ENCODE data around the gene PSAT1. TPM values are rescaled to one million over a fixed set of nuclear protein-coding genes. Genes with fewer than 3 reads are reported as not detected.

Gene PSAT1
- total RNA-seq, 8 experiments from 2014 or later: 10.6 to 157 (median 59.5) TPM

DNA sequence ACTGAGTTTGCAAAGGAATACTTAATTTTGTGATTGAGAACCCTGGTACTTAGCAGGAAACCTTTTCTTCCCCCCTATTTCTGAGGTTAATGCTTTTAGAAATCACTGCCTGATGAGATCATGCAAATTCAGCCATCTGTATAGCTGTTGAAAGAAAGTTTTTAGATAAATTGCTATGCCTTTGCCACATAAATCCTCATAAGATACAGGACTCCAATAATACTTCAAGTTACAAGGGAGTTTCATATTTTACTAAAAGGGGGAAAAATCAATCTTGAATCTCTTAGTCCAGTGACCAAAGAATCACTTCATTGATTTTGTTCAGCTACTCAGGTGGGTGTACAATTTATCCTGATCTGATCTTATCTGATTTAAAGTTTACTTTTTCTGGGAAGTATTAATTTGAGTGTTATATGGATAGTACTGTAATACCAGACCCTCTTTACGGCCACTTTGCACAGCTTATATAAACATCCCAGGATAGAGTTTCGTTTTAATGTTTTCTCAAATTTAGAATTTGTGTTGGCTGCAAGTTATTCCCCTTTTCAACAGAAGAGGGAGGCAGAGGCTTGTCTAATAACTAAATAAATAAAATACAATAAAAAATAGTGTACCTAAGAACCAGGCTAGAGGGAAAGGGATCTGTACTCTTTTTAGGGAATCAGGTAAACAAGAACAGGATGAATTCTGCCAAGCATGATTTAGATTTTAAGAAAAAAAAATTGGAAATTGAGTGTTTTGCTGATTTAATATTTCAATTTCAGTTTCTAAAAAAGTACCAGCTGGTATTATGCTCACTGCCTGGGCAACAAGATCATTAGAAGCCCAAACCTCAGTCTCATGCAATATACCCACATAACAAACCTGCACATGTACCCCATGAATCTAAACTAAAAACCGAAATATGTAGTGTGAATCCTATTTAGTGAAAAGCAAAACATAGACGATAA, 69.1 kb downstream of the PSAT1 start:
- Histone ChIP-seq H3K27ac (no peak overlapping the region), H3K4me3 (no peak overlapping the region), H3K4me1 (replicated peaks in 1 of 2) (peaks cover 2 to 4% of the 10 kb centered on the region in 2 donors)
- WGBS, 10 experiments: 9 to 95% (median 44%) methylated on average over 2 to 4 of the region's 4 CpGs
- ATAC-seq (replicated peaks in 6 of 8): no peak
- in situ Hi-C loops (cut with MboI; ENCODE audit: low pct_unique_long_range_greater_than_20kb in 2 of 9, low sequenced_read_pairs in 9 of 9, unreplicated experiment in 9 of 9): loop anchor here in 1 of 9 experiments (25.0 kb wide), 1 partner anchor 104 kb away; no protein-coding TSS in a partner anchor

DNA sequence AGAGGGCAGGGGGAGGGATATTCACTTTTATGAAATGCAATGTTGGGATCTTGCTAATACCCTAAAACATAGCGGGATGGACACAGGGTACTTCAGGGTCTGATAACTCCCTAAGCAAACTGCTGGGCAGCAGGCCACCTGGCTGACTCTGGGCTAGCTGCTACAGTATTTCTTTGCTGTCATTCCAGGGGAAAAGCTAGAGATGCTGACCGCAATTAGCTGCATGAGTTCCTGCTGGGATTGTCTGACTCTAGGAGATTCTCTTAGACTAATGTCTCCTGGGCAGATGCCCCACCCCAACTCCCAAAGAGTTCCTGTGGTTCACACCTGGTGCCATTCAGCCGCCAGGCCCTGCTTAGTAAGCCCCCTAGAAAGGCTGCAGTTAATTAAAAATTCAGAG, 69.9 kb downstream of the PSAT1 start:
- Histone ChIP-seq H3K4me3 (no peak overlapping the region), H3K27ac (no peak overlapping the region), H3K4me1 (replicated peaks in 1 of 2) (no peaks in the 10 kb centered on the region)
- ATAC-seq (replicated peaks in 6 of 8): no peak
- in situ Hi-C loops (cut with MboI; ENCODE audit: low pct_unique_long_range_greater_than_20kb in 2 of 9, low sequenced_read_pairs in 9 of 9, unreplicated experiment in 9 of 9): loop anchor here in 1 of 9 experiments (25.0 kb wide), 1 partner anchor 105 kb away; no protein-coding TSS in a partner anchor
- WGBS, 10 experiments: 71 to 100% (median 100%) methylated on average over 1 to 3 of the region's 3 CpGs; no CpG with 5 or more reads in 2 of the 10 experiments

DNA sequence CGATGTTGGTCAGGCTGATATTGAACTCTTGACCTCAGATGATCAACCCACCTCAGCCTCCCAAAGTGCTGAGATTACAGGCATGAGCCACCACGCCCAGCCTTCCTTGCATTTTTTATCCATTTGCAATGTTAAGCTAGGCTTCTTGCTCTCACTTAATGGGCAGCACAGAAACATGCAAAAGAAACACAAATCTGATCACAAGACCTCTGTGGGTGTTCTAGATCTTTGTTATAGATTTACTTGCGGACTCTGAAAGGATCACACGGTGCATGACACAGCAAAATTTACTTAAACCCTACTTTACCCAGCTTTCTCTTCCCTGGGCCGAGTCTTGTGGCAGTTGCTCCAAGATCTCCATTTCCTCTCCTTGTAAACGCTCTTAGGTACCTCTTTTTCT, 71.3 kb downstream of the PSAT1 start:
- in situ Hi-C loops (cut with MboI; ENCODE audit: low pct_unique_long_range_greater_than_20kb in 2 of 9, low sequenced_read_pairs in 9 of 9, unreplicated experiment in 9 of 9): loop anchor here in 1 of 9 experiments (25.0 kb wide), 1 partner anchor 106 kb away; no protein-coding TSS in a partner anchor
- WGBS, 10 experiments: 36 to 100% (median 87%) methylated on average over 1 to 6 of the region's 6 CpGs

DNA sequence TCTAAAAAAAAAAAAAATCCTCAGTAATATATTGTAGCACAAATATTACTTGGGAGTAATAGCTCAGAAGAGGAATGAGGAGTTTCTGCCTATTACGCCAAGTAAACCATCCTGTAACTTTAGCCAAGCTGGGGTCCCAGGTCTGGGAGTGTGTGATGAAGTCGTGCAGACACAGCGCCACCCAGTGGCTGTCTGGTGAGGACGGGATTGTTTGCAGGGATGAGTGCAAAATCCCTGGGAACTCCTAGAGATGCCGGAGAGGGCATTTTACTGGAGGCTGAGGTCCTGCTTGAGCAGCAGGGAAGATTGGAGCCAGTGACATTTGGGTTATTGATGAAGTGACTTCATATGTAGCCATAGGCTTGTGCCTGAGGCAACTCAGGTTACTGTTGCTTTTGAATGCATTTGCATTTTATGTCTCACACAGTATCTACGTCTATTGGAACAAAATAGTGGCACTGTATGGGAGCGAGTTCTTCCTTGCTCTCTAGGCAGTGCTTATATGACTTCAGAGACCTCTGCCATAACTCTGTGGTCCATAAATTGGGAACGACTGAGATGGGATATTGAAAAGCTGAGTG, 72.8 kb downstream of the PSAT1 start:
- ATAC-seq (replicated peaks in 6 of 8): peak; percentile 48 to 95 (median 68)
- H3K4me3 ChIP-seq: no peak overlapping the region
- in situ Hi-C loops (cut with MboI; ENCODE audit: low pct_unique_long_range_greater_than_20kb in 2 of 9, low sequenced_read_pairs in 9 of 9, unreplicated experiment in 9 of 9): loop anchor here in 1 of 9 experiments (25.0 kb wide), 1 partner anchor 107 kb away; no protein-coding TSS in a partner anchor
- WGBS, 10 experiments: 0 to 100% (median 20%) methylated on average over 1 to 8 of the region's 8 CpGs; no CpG with 5 or more reads in 1 of the 10 experiments
- H3K4me1 ChIP-seq (replicated peaks in 1 of 2): no peaks in the 10 kb centered on the region
- H3K27ac ChIP-seq: no peak overlapping the region

More for the DNA sequence above, 71.3 kb downstream of the PSAT1 start:
- no peak overlapping the region for H3K4me3 ChIP-seq
- H3K4me1 ChIP-seq (replicated peaks in 1 of 2): no peaks in the 10 kb centered on the region
- H3K27ac ChIP-seq: no peak overlapping the region
- peak in 3 of 8 experiments; percentile 41 to 78 (median 63) for ATAC-seq (replicated peaks in 6 of 8)

DNA sequence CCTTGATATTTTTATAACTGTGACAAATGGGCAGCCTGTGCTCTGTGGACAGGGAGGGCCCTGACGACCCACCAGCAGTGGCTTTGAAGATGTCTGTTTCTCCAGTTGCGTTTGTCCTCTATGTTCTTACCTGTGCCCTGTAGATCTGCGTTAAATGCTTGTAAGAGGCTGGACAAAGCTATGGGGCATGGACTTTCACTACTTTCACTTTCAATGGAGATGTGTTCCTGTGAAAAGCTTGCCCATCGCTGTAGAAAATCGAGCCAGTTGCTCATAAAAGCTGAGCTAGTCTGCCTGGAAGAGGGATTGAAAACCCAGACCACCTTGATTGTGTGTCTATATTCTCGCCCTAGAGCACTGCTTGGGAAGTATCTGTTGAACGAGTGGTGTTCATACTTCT, 74.1 kb downstream of the PSAT1 start:
- Histone ChIP-seq H3K4me3 (no peak overlapping the region), H3K27ac (no peak overlapping the region), H3K4me1 (replicated peaks in 1 of 2) (no peaks in the 10 kb centered on the region)
- in situ Hi-C loops (cut with MboI; ENCODE audit: low pct_unique_long_range_greater_than_20kb in 2 of 9, low sequenced_read_pairs in 9 of 9, unreplicated experiment in 9 of 9): loop anchor here in 1 of 9 experiments (25.0 kb wide), 1 partner anchor 109 kb away; no protein-coding TSS in a partner anchor
- 50 to 100% (median 93%) methylated on average over 1 to 6 of the region's 7 CpGs; no CpG with 5 or more reads in 3 of the 10 experiments for WGBS, 10 experiments
- no peak for ATAC-seq (replicated peaks in 6 of 8)

DNA sequence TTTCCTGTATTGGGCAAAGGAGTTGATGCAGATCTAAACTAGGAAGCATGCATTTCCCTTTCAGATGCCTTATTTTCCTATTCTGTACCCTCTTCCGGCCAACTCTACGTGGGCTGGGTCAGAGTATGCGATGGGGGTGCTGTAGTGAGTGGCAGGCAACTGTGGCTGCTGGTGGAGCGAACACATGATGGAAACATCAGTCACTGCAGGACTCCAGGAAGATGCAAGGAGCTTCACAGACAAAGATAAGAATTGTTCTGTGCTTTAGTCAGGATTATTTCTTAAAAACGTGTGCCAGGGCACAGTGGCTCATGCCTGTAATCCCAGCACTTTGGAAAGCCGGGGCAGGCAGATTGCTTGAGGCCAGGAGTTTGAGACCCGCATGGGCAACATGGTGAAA, 75.1 kb downstream of the PSAT1 start:
- Histone ChIP-seq H3K27ac (no peak overlapping the region), H3K4me1 (replicated peaks in 1 of 2) (no peaks in the 10 kb centered on the region), H3K4me3 (no peak overlapping the region)
- WGBS, 10 experiments: 21 to 100% (median 83%) methylated on average over 2 to 7 of the region's 7 CpGs; no CpG with 5 or more reads in 1 of the 10 experiments
- ATAC-seq (replicated peaks in 6 of 8): no peak
- in situ Hi-C loops (cut with MboI; ENCODE audit: low pct_unique_long_range_greater_than_20kb in 2 of 9, low sequenced_read_pairs in 9 of 9, unreplicated experiment in 9 of 9): loop anchor here in 1 of 9 experiments (25.0 kb wide), 1 partner anchor 110 kb away; no protein-coding TSS in a partner anchor

Other genes starting within 250 kb of the PSAT1 start
- 10 to 100 TPM in 7 of 8 experiments, 1 to 10 TPM in 1; 5.2 to 27.1 (median 15.8) TPM for gene CEP78, start 61.0 kb upstream of the PSAT1 start, total RNA-seq